Ovary (tissue), 3 donors: ENCODE results near the gene CHRM5.

Experiments used
- CTCF ChIP-seq, 3 donors: fragments of 450-650 bp in 2 of 3; fragments of 200-600 bp in 1 of 3; IDR thresholded peaks; one replicate each; pipeline versions ENCODE4 v1.5.1 to v1.8.0; 2016 to 2022; ENCODE audit warnings: antibody characterized with exemption in 3 of 3, mild to moderate bottlenecking in 1 of 3
- EP300 ChIP-seq: sonication (generic); formaldehyde crosslinking; IDR thresholded peaks from one replicate; pipeline ENCODE4 v1.6.1; 2017; ENCODE audit warnings: antibody characterized with exemption
- POLR2A ChIP-seq: fragments of 450-650 bp; IDR thresholded peaks from one replicate; pipeline ENCODE4 v1.6.1; 2017; ENCODE audit warnings: antibody characterized with exemption, mild to moderate bottlenecking, moderate library complexity
- donor health status: DM: no; HTN: no; CAD: no.

GRCh38 chr15:33982516-33982915 is 14.2 kb downstream of the CHRM5 start:
- TF ChIP-seq POLR2A: no peak
- TF ChIP-seq CTCF (IDR thresholded peaks at IDR 0.05): no peak
- no peak for TF ChIP-seq EP300
